ENCODE measurements around the gene CFAP100. TPM values are rescaled to one million over a fixed set of nuclear protein-coding genes. Genes with fewer than 3 reads are reported as not detected.

The CFAP100 gene
- total RNA-seq (not detected), polyA plus RNA-seq (not detected), total RNA-seq (not detected)

GRCh38 chr3:126394179-126394976, at the start of gene CFAP100:
TSS of gene CFAP100 (plus strand) at chr3:126394909. CDS start at chr3:126396001, 1,092 bp downstream.
- H3K4me1 Mint-ChIP-seq: peaks cover 0 to 7% (median 4%) of the 10 kb centered on the region in 7 donors

DNA sequence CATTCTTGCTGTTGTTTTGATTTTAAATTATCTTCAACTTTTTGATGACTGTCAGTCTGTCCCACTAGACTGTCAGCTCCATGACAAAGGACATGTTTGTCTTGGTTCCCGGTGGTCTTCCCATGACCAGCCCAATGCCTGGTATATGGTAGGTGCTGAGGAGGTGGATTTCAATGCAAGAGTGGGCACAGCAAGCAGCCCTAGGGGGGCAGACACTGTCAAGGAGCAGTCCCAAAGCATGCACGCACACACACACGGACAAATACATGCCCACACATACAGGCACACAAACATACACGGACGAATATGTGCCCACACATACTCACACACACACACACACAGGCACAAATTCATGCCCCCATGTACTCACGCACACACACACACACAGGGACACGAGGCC, 49.5 kb upstream of the CFAP100 start:
- ATAC-seq (no peak), DNase-seq (no peak)
- Mint-ChIP-seq H3K27ac (peak overlapping the region in 1 of 9 donors; percentile 47), H3K36me3 (no peaks in the 10 kb centered on the region), H3K4me3 (no peak overlapping the region), H3K4me1 (peaks cover 0 to 3% (median 0%) of the 10 kb centered on the region in 7 donors), H3K27me3 (peaks cover 0 to 9% (median under 1%) of the 10 kb centered on the region in 5 donors), H3K9me3 (no peaks in the 10 kb centered on the region)
- Histone ChIP-seq H3K9me3 (ENCODE audit: control insufficient read depth in 2 of 3, low read length in 3 of 3) (no peaks in the 10 kb centered on the region), H3K4me1 (ENCODE audit: control insufficient read depth in 2 of 2, insufficient read depth in 2 of 2, low read length in 2 of 2) (no peaks in the 10 kb centered on the region), H3K36me3 (ENCODE audit: control insufficient read depth in 2 of 3, insufficient read depth in 3 of 3, low read length in 3 of 3) (no peaks in the 10 kb centered on the region), H3K4me3 (ENCODE audit: low read length) (no peak overlapping the region), H3K27me3 (ENCODE audit: control insufficient read depth in 2 of 2, insufficient read depth in 2 of 2, low read length in 2 of 2) (no peaks in the 10 kb centered on the region), H3K27ac (ENCODE audit: low read depth, low read length) (no peak overlapping the region)
- CTCF ChIA-PET: interaction anchor here (0.6 kb wide), 2 partner anchors 169 to 415 kb away, joined by 3 to 9 read pairs; no protein-coding TSS in a partner anchor
- POLR2A ChIA-PET: no interaction called here
- intact Hi-C loops (cut with micrococcal nuclease): no loop called here

More at GRCh38 chr3:126394179-126394976, at the start of gene CFAP100:
- Histone ChIP-seq H3K36me3 (ENCODE audit: control insufficient read depth in 2 of 3, insufficient read depth in 3 of 3, low read length in 3 of 3) (no peaks in the 10 kb centered on the region), H3K4me1 (ENCODE audit: control insufficient read depth in 2 of 2, insufficient read depth in 2 of 2, low read length in 2 of 2) (no peaks in the 10 kb centered on the region), H3K27ac (ENCODE audit: low read depth, low read length) (no peak within 1 kb of the TSS), H3K27me3 (ENCODE audit: control insufficient read depth in 2 of 2, insufficient read depth in 2 of 2, low read length in 2 of 2) (no peaks in the 10 kb centered on the region), H3K9me3 (ENCODE audit: control insufficient read depth in 2 of 3, low read length in 3 of 3) (no peaks in the 10 kb centered on the region), H3K4me3 (ENCODE audit: low read length) (no peak within 1 kb of the TSS)
- DNase-seq: no peak
- H3K27me3 Mint-ChIP-seq: peaks cover 49 to 58% (median 51%) of the 10 kb centered on the region in 5 donors
- peaks cover 0 to 2% (median 0%) of the 10 kb centered on the region in 11 donors for H3K9me3 Mint-ChIP-seq
- H3K36me3 Mint-ChIP-seq: no peaks in the 10 kb centered on the region
- H3K4me3 Mint-ChIP-seq: no peak within 1 kb of the TSS
- no peak for ATAC-seq
- ChIA-PET POLR2A (no interaction called here), CTCF (no interaction called here)
- H3K27ac Mint-ChIP-seq: no peak within 1 kb of the TSS
- intact Hi-C loops (cut with micrococcal nuclease): no loop called here

DNA sequence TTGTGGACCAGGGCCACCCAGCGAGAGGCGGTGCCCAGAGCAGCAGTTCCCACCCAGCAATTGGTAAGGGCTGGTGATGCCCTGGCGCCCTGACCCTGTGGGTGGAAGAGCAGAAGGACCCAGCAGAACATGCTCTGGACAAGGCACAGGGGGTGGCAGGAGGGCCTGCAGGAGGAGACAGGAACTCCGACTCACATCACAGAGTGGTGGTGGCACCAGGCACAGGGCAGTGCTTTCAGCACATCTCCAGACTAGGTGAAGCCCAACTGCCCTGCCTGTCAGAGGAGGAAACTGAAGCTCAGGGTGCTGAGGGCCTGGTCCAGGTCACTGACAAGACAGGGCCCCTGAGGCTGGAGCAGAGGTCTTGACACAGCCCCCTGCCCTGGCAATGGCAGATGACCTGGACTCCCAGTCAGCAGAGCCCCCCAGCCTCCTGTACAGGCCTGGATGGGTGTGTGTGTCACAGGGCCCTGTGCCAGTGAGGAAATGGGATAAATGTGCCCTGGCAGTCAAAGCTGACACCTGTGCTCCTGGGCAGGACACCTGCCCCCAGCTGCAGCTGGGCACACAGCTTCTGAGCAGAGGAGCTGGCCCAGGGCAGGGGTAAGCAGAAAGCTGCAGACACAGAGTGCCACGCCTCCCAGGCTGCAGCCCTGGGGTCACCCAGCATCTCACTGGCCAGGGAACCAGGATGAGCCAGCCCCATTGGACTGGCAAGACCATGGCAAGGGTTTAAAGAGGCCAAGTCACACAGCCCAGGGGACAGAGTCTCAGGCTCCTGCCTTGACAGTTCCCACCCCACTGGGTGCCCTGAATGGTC, 48.9 kb upstream of the CFAP100 start:
- peaks cover 0 to 3% (median 0%) of the 10 kb centered on the region in 7 donors for H3K4me1 Mint-ChIP-seq
- ChIA-PET CTCF (interaction anchor here (0.6 kb wide), 1 partner anchor 414 kb away, joined by 9 read pairs; no protein-coding TSS in a partner anchor), POLR2A (no interaction called here)
- DNase-seq (peak in 1 of 9 donors; percentile 3), ATAC-seq (no peak)
- no peaks in the 10 kb centered on the region for H3K4me1 ChIP-seq (ENCODE audit: control insufficient read depth in 2 of 2, insufficient read depth in 2 of 2, low read length in 2 of 2)
- no peaks in the 10 kb centered on the region for H3K9me3 ChIP-seq (ENCODE audit: control insufficient read depth in 2 of 3, low read length in 3 of 3)
- peak overlapping the region in 1 of 9 donors; percentile 47 for H3K27ac Mint-ChIP-seq
- no peak overlapping the region for H3K27ac ChIP-seq (ENCODE audit: low read depth, low read length)
- H3K36me3 ChIP-seq (ENCODE audit: control insufficient read depth in 2 of 3, insufficient read depth in 3 of 3, low read length in 3 of 3): no peaks in the 10 kb centered on the region
- peaks cover 0 to 4% (median 0%) of the 10 kb centered on the region in 5 donors for H3K27me3 Mint-ChIP-seq
- H3K9me3 Mint-ChIP-seq: no peaks in the 10 kb centered on the region
- intact Hi-C loops (cut with micrococcal nuclease): no loop called here
- H3K4me3 ChIP-seq (ENCODE audit: low read length): no peak overlapping the region
- H3K27me3 ChIP-seq (ENCODE audit: control insufficient read depth in 2 of 2, insufficient read depth in 2 of 2, low read length in 2 of 2): no peaks in the 10 kb centered on the region
- no peaks in the 10 kb centered on the region for H3K36me3 Mint-ChIP-seq
- H3K4me3 Mint-ChIP-seq: no peak overlapping the region

GRCh38 chr3:126346466-126346865, 48.2 kb upstream of the CFAP100 start:
- POLR2A ChIA-PET: no interaction called here
- no peak overlapping the region for H3K4me3 Mint-ChIP-seq
- Histone ChIP-seq H3K4me3 (ENCODE audit: low read length) (no peak overlapping the region), H3K27ac (ENCODE audit: low read depth, low read length) (no peak overlapping the region), H3K27me3 (ENCODE audit: control insufficient read depth in 2 of 2, insufficient read depth in 2 of 2, low read length in 2 of 2) (no peaks in the 10 kb centered on the region), H3K9me3 (ENCODE audit: control insufficient read depth in 2 of 3, low read length in 3 of 3) (no peaks in the 10 kb centered on the region), H3K36me3 (ENCODE audit: control insufficient read depth in 2 of 3, insufficient read depth in 3 of 3, low read length in 3 of 3) (no peaks in the 10 kb centered on the region), H3K4me1 (ENCODE audit: control insufficient read depth in 2 of 2, insufficient read depth in 2 of 2, low read length in 2 of 2) (no peaks in the 10 kb centered on the region)
- no peak for ATAC-seq
- peak in 1 of 9 donors; percentile 7 for DNase-seq
- peaks cover 0 to 4% (median 0%) of the 10 kb centered on the region in 5 donors for H3K27me3 Mint-ChIP-seq
- intact Hi-C loops (cut with micrococcal nuclease): no loop called here
- CTCF ChIA-PET: no interaction called here
- H3K36me3 Mint-ChIP-seq: no peaks in the 10 kb centered on the region
- no peaks in the 10 kb centered on the region for H3K9me3 Mint-ChIP-seq
- H3K27ac Mint-ChIP-seq: no peak overlapping the region
- H3K4me1 Mint-ChIP-seq: peaks cover 0 to 3% (median 0%) of the 10 kb centered on the region in 7 donors

- no peaks in the 10 kb centered on the region for H3K36me3 ChIP-seq (ENCODE audit: control insufficient read depth in 2 of 3, insufficient read depth in 3 of 3, low read length in 3 of 3)
- Mint-ChIP-seq H3K4me3 (no peak overlapping the region), H3K9me3 (no peaks in the 10 kb centered on the region), H3K27me3 (peaks cover 0 to 4% (median 0%) of the 10 kb centered on the region in 5 donors), H3K4me1 (peaks cover 0 to 3% (median 0%) of the 10 kb centered on the region in 7 donors), H3K27ac (no peak overlapping the region), H3K36me3 (no peaks in the 10 kb centered on the region)
- no peaks in the 10 kb centered on the region for H3K27me3 ChIP-seq (ENCODE audit: control insufficient read depth in 2 of 2, insufficient read depth in 2 of 2, low read length in 2 of 2)
- POLR2A ChIA-PET: no interaction called here
- H3K4me1 ChIP-seq (ENCODE audit: control insufficient read depth in 2 of 2, insufficient read depth in 2 of 2, low read length in 2 of 2): no peaks in the 10 kb centered on the region
- H3K4me3 ChIP-seq (ENCODE audit: low read length): no peak overlapping the region
- no peak overlapping the region for H3K27ac ChIP-seq (ENCODE audit: low read depth, low read length)
- intact Hi-C loops (cut with micrococcal nuclease): no loop called here
- DNase-seq (peak in 2 of 9 donors; percentile 0 to 8), ATAC-seq (peak; percentile 7)
- H3K9me3 ChIP-seq (ENCODE audit: control insufficient read depth in 2 of 3, low read length in 3 of 3): no peaks in the 10 kb centered on the region
- CTCF ChIA-PET: no interaction called here
These were observed 47.1 kb upstream of the CFAP100 start for GRCh38 chr3:126347543-126348161.

GRCh38 chr3:126348308-126348920, 46.3 kb upstream of the CFAP100 start:
- H3K4me3 Mint-ChIP-seq: no peak overlapping the region
- no peak overlapping the region for H3K27ac ChIP-seq (ENCODE audit: low read depth, low read length)
- ChIA-PET POLR2A (no interaction called here), CTCF (no interaction called here)
- H3K27me3 ChIP-seq (ENCODE audit: control insufficient read depth in 2 of 2, insufficient read depth in 2 of 2, low read length in 2 of 2): no peaks in the 10 kb centered on the region
- DNase-seq: peak in 2 of 9 donors; percentile 2 to 11
- H3K36me3 Mint-ChIP-seq: no peaks in the 10 kb centered on the region
- no peak overlapping the region for H3K4me3 ChIP-seq (ENCODE audit: low read length)
- no peaks in the 10 kb centered on the region for H3K9me3 Mint-ChIP-seq
- no peak overlapping the region for H3K27ac Mint-ChIP-seq
- ATAC-seq: no peak
- H3K27me3 Mint-ChIP-seq: peaks cover 0 to 4% (median 0%) of the 10 kb centered on the region in 5 donors
- H3K9me3 ChIP-seq (ENCODE audit: control insufficient read depth in 2 of 3, low read length in 3 of 3): no peaks in the 10 kb centered on the region
- peaks cover 0 to 3% (median 0%) of the 10 kb centered on the region in 7 donors for H3K4me1 Mint-ChIP-seq
- H3K36me3 ChIP-seq (ENCODE audit: control insufficient read depth in 2 of 3, insufficient read depth in 3 of 3, low read length in 3 of 3): no peaks in the 10 kb centered on the region
- intact Hi-C loops (cut with micrococcal nuclease): no loop called here
- H3K4me1 ChIP-seq (ENCODE audit: control insufficient read depth in 2 of 2, insufficient read depth in 2 of 2, low read length in 2 of 2): no peaks in the 10 kb centered on the region

All from naive thymus-derived CD4-positive, alpha-beta T cell (primary cell).